ENCODE measurements around the gene SWSAP1. TPM values are rescaled to one million over a fixed set of nuclear protein-coding genes. Genes with fewer than 3 reads are reported as not detected.

SWSAP1 gene
- total and polyA plus RNA-seq, 2 of the 8 experiments (the other 6 are each of a cell fraction or from before 2014, with no cell fraction given), result 3.1 to 5.2 TPM

DNA sequence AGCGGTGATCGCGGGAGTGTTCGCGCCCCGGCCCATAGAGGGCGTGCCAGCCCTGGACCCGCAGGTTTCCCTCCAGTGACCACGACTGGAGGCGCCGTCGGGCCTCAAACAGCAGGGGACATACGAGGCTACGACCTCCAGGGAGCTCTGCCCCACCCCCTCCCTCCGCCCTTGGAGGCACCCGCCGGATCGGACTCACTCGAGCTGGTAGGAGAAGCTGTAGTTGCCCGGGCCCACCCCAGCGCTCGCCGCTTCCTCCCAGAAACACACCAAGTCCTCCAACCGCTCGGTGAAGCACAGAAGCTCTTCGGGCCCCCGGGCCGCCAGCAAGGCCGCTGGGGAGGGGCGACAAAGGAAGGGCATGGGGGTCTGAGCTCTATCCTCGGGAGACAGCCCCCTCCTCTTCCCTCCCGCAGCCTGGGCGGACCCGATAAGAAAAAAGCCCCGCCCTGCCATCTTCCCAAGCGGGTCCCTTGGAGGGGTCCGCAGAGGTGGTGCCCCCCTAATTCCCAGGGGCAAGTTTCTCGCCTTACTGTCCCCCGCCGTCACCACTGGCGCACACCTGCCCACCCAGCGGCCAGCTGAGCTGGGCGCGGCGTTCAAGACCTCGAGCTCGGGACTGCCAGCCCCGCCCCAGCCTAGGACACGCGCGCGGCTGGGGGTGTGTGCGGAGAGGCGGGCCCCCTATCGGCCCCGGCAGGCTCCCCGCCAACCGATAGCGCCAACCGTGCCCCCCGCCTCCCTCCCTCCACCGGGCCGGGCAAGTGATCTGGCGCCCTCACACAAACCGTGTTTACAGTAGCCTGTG, 8.6 kb downstream of the SWSAP1 start:
- Histone ChIP-seq H3K4me3 (ENCODE audit: extremely low read depth in 1 of 4, insufficient read depth in 2 of 4, low read depth in 3 of 4, low read length in 4 of 4) (peak overlapping the region; percentile 60 to 78 (median 61)), H3K4me1 (replicated peaks in 1 of 4; ENCODE audit: control insufficient read depth in 3 of 4, insufficient read depth in 4 of 4, low read length in 3 of 4) (peaks cover 0 to 11% (median 5%) of the 10 kb centered on the region in 4 experiments; a peak in 5 of 7 replicates), H3K23ac (ENCODE audit: insufficient read length) (no peak overlapping the region), H2BK20ac (ENCODE audit: low read length) (no peak overlapping the region), H3K79me1 (ENCODE audit: low read depth, low read length) (0 out of 2 replicates have a peak, but pooled peaks cover 2% of the 10 kb centered on the region), H3K14ac (ENCODE audit: insufficient read length) (no peak overlapping the region), H3K56ac (replicated peaks; ENCODE audit: insufficient read length, low read depth, low read length) (peak overlapping the region; percentile 12), H4K5ac (ENCODE audit: insufficient read length, low read depth, low read length) (no peak overlapping the region), H3K18ac (ENCODE audit: extremely low read depth, low read length) (no peak overlapping the region; the same call in none of the 2 replicates), H2BK5ac (ENCODE audit: low read depth, low read length) (no peak overlapping the region), H2AK5ac (ENCODE audit: low read depth, low read length) (no peak overlapping the region), H4K8ac (ENCODE audit: extremely low read depth, insufficient read depth, low read length) (no peak overlapping the region), H2AFZ (ENCODE audit: low read length) (no peak overlapping the region), H3K4me2 (ENCODE audit: insufficient read depth in 1 of 2, low read depth in 2 of 2, low read length in 2 of 2) (peak overlapping the region; percentile 86 to 90), H3K4ac (replicated peaks; ENCODE audit: insufficient read length, low read depth, low read length) (peak overlapping the region; percentile 25), H4K20me1 (replicated peaks in 1 of 2; ENCODE audit: control insufficient read depth in 1 of 2, insufficient read depth in 2 of 2, low read length in 2 of 2) (peaks cover 2 to 4% of the 10 kb centered on the region in 2 experiments), H3K23me2 (ENCODE audit: low read depth, low read length) (peaks cover 24% of the 10 kb centered on the region), H3K79me2 (ENCODE audit: control insufficient read depth in 1 of 2, insufficient read depth in 2 of 2, low read length in 2 of 2) (no peaks in the 10 kb centered on the region), H3K36me3 (ENCODE audit: control insufficient read depth in 2 of 4, insufficient read depth in 4 of 4, low read length in 3 of 4) (no peaks in the 10 kb centered on the region), H3K27me3 (replicated peaks in 1 of 4; ENCODE audit: control insufficient read depth in 3 of 4, extremely low read depth in 1 of 4, insufficient read depth in 3 of 4, low read length in 3 of 4) (no peaks in the 10 kb centered on the region), H3K9ac (replicated peaks in 1 of 4; ENCODE audit: extremely low read depth in 1 of 4, low read depth in 3 of 4, low read length in 3 of 4) (no peak overlapping the region; a peak in 1 of 7 replicates), H4K91ac (replicated peaks; ENCODE audit: insufficient read length, low read length) (no peak overlapping the region), H2BK15ac (ENCODE audit: low read length) (no peak overlapping the region), H3K9me3 (ENCODE audit: insufficient read depth in 2 of 2, low read depth in 1 of 2, low read length in 1 of 2) (no peaks in the 10 kb centered on the region), H2BK120ac (replicated peaks; ENCODE audit: low read depth, low read length) (no peak overlapping the region), H2BK12ac (ENCODE audit: low read depth, low read length) (no peak overlapping the region), H3K27ac (ENCODE audit: low read depth, low read length) (no peak overlapping the region)
- DNase-seq (ENCODE audit: low read depth in 1 of 2, low spot score in 2 of 2) (peak in 1 of 2 experiments; percentile 94), FAIRE-seq (no peak)
- ChIA-PET POLR2A (ENCODE audit: partially characterized antibody) (interaction anchor here (0.7 to 4.7 kb wide), 23 partner anchors 8 to 1228 kb away, joined by 3 to 48 read pairs (median 4); partner anchors contain the start of genes CCDC159, ELAVL3, RAB3D and RGL3), CTCF (ENCODE audit: partially characterized antibody) (interaction anchor here (0.6 to 16.8 kb wide), 41 partner anchors 8 to 673 kb away, joined by 3 to 197 read pairs (median 4); partner anchors contain the start of genes CCDC159, CNN1, ODAD3 and PRKCSH)
- 4% methylated on average over 29 of the region's 65 CpGs; no CpG with 5 or more reads in 1 of the 2 experiments for WGBS, 2 experiments (ENCODE audit: extremely low coverage in 1 of 2, insufficient coverage in 1 of 2, insufficient read length in 1 of 2, insufficient replicate concordance in 2 of 2, low coverage in 1 of 2, low lambda C conversion rate in 2 of 2, missing lambda C conversion rate in 1 of 2)
- TF ChIP-seq, protein P1, sequence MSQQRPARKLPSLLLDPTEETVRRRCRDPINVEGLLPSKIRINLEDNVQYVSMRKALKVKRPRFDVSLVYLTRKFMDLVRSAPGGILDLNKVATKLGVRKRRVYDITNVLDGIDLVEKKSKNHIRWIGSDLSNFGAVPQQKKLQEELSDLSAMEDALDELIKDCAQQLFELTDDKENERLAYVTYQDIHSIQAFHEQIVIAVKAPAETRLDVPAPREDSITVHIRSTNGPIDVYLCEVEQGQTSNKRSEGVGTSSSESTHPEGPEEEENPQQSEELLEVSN (IDR thresholded peaks at IDR 0.05), result peak; percentile 54
- TF ChIP-seq POLR2A (IDR thresholded peaks at IDR 0.05; ENCODE audit: control extremely low read depth in 1 of 2, low read depth in 2 of 2, low read length in 2 of 2), result peak in 1 of 2 experiments; percentile 32; a peak in 1 of 3 replicates
- TF ChIP-seq POLR2AphosphoS5 (IDR thresholded peaks at IDR 0.05; ENCODE audit: low read depth, low read length), result no peak
- peak; percentile 27 for TF ChIP-seq ASH2L (IDR thresholded peaks at IDR 0.05; ENCODE audit: low read length)
- TF ChIP-seq RAD21 (IDR thresholded peaks at IDR 0.05 in 1 of 2, conservative IDR thresholded peaks at IDR 0.05 in 1 of 2; ENCODE audit: low read depth in 2 of 2, low read length in 2 of 2), result peak; percentile 43 to 54
- no peak for TF ChIP-seq CTBP2 (IDR thresholded peaks at IDR 0.05; ENCODE audit: borderline replicate concordance, insufficient read depth, insufficient read length, low read length)
- TF ChIP-seq CREB1 (IDR thresholded peaks at IDR 0.05), result peak; percentile 77
- no peak for TF ChIP-seq EP300 (IDR thresholded peaks at IDR 0.05; ENCODE audit: borderline replicate concordance in 1 of 2, low read depth in 2 of 2, low read length in 2 of 2)
- peak in 1 of 2 experiments; percentile 31; a peak in 1 of 4 replicates for TF ChIP-seq SIN3A (conservative IDR thresholded peaks at IDR 0.05 in 1 of 2, IDR thresholded peaks at IDR 0.05 in 1 of 2; ENCODE audit: low read depth in 1 of 2, low read length in 2 of 2)
- peak; percentile 62; the same call in 1 of the 2 replicates for TF ChIP-seq FOSL1 (IDR thresholded peaks at IDR 0.05; ENCODE audit: insufficient read depth, low read depth, low read length)
